Stimulated activated CD8-positive, alpha-beta memory T cell treated with anti-CD3 and anti-CD28 coated beads, Interleukin-12 subunit alpha, Interleukin-12 subunit beta, amount 100 ng/mL, for 24 hours (primary cell): Measurements from ENCODE around the gene HES7.
A peak's percentile ranks its signal among the peaks of the same experiment; 100 is the strongest.

Experiments
- DNase-seq: peaks from one replicate; pipeline ENCODE4 v3.0.0-alpha.2; 2020; ENCODE audit errors: extremely low read depth

The HES7 gene

DNA sequence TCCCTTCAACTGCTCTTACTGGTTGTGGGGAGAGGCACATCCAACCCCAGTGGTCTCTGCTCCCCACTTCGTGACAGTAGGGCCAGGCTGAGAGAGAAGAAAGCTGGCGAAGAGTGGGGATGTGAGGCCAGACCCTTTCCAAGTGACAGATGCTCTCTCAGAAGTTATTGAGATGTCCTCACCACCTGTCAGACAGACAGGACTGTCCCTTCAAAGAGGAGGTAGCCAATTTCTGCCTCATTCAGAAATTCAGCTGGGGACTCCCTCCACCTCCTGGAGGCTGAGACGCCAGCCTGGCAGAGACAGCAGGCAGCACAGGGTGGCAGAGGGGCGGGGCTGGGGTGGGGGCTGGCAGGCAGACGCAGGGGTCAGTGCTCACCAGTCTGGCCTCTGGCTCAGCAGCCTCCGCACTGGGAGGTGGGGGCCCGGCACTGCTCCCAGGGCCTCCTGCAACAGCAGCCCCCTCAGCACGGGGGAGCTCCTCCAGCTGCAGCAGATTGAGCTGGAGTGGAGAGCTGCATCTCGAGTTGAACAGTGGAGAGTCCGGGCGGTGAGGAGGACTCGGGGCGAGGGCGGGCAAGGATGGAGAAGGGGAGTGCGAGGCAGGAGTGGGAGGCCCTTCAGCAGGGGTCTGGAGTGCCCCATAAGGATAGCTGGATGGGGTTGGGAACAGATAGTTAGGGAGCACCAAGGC is 19.1 kb upstream of the HES7 start:
- DNase-seq = no peak

DNA sequence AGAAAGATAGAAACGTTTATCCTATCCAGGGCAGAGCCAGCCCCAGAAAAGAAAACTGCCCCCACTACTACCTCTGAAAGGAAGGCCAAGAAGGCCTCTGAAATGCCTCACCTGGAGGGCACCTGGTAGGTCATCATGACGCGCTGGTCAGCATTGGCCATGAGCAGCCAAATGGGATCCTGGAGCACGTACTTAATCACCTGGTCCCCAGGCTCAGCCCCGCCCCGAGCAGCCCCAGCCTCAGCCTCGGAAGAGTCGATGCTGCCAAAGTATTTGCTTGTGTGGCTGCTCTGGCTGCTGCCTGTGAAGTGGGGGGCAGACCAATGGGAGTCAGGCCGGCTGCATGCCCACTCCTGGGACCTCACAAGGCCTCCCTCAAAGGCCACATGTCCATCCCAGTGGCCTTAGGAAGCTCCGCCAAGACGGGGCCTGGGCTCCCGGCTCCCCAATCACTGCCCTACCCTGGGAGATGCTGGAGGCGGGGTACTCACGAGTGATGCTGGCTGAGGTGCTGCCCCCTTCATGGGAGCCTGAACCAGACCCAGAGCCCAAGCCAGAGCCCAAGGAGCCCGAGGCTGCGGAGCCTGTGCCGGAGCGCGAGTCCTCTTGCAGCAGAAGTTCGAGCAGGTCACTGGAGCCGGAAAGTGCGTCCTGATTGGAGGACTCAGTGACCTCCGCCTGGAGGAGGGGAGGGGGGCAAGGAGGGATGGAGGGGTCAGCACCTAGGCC is 18.4 kb upstream of the HES7 start:
- DNase-seq = no peak

DNA sequence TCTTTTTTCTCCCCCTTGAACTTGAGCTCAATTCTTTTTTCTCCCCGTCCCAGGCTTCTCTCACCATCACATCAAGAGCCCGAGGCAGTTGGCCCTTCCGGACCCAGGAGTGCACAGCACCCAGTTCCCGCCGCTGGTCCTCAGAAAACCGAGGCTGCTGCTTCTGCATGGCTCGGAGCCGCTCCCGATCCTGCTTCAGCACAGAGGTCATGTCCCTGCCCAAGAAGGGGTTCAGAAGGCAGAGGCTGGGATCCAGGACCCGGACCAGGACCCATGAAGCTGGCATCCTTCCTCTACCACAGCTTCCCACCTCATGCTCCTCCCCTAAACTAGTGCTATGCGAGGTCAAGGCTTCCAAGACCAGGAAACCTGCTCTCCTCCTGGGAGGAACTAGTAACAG is 17.8 kb upstream of the HES7 start:
- no peak for DNase-seq

- no peak for DNase-seq
Measured at GRCh38 chr17:8141045-8141444, 17.1 kb upstream of the HES7 start.

DNA sequence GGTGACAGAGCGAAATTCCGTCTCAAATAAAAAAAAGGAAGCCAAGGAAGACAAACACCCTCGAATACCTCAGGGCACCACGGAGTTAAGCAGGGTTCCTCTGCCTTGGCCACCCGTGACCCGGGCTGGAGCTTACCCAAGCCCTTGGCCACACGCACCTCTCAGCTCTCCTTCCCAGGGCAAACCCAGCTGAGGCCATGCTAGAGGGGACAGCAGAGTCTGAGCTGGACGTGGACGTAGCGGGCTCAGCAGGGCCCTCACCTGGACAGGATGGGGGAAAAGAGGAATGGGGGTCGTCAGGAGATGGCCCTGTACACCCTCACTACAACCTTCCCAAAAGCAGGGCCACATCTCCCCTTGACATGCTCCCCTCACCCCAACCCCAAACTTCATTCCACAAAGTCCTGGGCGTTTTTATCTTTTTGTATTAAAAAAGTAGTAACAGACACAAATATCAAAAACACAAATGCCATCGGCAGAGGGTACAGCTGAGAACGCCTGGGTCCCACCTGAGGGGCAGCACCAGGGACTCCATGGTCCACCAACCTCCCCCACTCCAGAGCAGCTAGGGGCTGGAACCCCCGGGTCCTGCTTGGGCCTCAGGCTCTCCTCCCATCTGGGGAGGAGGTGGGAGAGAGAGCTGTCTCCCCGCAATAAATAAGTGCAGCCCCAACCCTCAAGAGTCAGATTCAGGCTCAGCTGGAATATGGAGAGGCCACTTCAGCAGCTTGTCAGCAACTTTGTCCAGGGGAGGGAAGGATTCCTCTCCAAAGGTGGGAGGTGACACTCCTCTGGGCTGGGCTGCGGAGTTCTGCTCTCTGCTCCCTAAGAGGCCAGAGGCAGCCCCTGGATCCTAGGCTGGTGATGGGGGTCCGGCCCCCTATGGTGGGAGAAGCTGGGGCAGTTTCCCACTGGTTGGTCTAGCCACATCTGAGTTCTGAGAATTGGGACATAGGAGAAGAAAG is 16.4 kb upstream of the HES7 start:
- no peak for DNase-seq

DNA sequence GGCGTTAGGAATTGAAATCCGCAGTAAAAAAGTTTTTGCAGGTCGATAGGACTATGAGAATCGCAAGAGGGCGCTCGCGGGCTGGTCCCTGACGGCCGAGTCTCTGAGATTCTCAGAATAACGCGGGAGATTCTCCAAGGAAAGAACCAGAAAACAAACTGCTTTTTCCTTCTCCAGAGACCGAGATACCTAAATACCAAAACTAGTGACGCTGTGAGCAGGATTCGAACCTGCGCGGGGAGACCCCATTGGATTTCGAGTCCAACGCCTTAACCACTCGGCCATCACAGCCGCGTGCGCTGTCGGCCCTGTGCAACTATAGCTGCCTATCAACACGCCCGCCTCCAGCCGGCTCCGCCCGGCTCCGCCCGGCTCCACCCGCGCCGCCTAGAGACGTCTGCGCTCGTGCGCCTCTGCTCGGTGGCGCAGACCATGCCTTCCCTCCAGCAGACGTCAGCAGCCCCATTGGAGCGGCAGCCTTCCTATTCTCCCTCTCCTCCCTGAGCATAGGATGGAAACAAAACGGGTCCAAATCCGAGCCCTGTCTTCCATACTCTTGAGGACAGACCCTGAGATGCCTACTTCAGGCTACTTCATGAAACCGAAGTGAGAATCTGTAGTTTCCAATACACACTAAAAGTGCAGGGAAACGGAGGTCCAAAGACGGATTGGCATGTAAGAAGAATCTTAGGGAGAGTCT is 14.9 kb upstream of the HES7 start:
- DNase-seq = peak; percentile 83

DNA sequence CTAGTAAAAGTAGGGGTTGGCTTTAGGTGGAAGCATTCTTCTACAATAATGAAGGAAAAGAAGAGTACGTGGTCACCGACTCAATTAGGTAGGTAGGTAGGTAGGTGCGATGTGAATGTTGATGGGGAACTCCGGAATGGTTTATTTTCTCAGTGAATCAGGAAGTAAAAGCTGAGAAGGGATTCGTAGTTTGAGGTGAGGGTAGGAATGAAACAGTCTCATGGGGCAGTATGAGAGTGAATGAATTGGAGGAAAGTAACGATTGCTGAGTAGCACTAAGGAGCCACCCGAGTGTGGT is 14.4 kb upstream of the HES7 start:
- DNase-seq = no peak

DNA sequence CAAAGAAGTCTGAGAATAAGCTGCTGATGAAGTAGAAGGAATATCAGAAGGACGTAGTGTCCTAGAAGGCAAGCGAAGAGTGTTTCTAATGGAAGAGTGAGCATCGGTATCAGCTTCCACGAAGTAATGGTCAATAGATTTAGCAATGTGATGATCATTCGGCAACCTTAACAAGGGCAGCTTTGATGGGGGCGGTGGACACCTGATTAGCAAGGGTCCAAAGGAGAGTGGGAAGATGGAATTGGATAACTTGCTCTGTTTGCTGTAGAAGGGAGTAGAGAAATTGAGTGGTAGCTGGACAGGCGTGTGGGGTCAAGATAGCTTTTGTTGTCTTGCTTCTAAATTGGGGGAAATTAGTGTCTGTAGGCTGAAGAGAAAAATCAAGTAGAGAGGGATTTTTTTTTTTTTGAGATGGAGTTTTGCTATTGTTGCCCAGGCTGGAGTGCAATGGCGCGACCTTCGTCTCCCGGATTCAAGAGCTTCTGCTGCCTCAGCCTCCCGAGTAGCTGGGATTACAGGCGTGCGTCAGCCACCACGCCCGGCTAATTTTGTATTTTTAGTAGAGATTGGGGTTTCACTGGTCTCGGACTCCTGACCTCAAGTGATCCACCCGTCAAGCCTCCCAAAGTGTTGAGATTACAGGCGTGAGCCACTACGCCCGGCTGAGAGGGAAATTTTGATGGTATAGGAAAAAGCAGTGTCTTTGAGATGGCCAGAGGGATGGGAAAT is 13.9 kb upstream of the HES7 start:
- DNase-seq = no peak

DNA sequence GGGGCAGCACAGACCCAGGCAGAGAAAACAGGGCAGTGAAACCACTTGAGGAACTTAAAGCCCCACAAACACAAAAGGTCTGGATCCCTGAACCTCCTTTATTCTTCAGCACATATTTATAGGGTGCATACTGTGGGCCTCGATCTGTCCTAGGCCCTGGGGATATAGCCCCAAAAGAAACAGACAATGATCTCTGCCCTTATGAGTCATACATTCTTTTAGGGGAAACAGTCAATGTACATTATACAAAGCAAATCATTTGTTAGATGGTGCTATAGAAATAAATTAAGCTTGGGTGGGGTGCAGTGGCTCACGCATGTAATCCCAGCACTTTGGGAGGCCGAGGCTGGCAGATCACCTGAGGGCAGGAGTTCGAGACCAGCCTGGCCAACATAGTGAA is 10.0 kb upstream of the HES7 start:
- no peak for DNase-seq

DNA sequence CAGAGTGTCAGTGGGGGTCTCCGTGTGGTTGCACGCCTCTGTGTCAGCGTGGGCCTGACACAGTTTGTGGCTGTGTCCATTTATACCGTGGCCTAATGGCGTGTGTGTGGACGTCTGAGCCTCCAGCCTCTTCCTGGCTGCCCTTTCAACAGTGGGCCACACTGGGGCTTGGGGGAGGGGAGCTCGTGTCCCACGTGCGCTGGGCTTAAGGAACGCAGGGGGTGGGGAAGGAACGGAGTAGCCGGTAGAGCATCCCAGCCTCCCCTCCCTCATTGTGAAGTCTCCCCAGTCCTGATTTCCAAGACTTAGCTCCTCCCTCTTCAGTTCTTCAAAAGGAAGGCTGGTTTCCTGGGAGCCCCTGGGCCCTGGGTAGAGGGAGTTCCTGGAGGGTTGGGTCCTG is 9.5 kb upstream of the HES7 start:
- DNase-seq = no peak

- DNase-seq = no peak
Measured at GRCh38 chr17:8131844-8132441, 8.0 kb upstream of the HES7 start.

- DNase-seq = no peak
Measured at GRCh38 chr17:8128125-8128784, 4.3 kb upstream of the HES7 start.

GRCh38 chr17:8126491-8127066 is 2.7 kb upstream of the HES7 start:
- no peak for DNase-seq

DNA sequence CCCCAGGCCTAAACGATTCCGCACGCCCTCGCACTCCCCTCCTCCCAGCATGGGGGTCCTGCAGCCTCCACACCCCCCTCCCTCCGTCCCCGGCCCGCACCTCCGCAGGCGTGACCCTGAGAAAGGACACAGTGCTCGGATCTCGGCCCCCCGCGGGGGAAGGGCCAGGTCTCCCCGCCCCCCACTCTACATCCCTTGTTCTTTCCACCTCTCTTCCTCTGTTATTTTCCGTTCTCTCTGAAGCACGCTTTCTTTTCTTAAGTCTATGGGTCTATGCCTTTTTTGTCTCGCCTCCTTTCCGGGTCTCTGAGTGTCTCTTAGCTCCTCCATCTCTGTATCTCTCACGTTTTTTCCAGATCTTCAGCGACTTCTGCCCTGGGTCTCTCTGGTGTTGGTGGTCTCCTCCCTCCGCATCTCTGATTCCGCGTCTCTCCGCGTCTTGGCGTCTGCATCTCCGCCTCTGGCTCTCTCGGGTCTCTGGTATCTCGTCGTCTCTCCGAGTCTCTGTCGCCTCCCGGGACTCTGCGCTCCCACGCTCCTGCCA is 2.1 kb upstream of the HES7 start:
- no peak for DNase-seq

- peak; percentile 59 for DNase-seq
Measured at GRCh38 chr17:8125154-8125946, 1.4 kb upstream of the HES7 start.

GRCh38 chr17:8124350-8125153 is 646 bp upstream of the HES7 start:
- no peak for DNase-seq

DNA sequence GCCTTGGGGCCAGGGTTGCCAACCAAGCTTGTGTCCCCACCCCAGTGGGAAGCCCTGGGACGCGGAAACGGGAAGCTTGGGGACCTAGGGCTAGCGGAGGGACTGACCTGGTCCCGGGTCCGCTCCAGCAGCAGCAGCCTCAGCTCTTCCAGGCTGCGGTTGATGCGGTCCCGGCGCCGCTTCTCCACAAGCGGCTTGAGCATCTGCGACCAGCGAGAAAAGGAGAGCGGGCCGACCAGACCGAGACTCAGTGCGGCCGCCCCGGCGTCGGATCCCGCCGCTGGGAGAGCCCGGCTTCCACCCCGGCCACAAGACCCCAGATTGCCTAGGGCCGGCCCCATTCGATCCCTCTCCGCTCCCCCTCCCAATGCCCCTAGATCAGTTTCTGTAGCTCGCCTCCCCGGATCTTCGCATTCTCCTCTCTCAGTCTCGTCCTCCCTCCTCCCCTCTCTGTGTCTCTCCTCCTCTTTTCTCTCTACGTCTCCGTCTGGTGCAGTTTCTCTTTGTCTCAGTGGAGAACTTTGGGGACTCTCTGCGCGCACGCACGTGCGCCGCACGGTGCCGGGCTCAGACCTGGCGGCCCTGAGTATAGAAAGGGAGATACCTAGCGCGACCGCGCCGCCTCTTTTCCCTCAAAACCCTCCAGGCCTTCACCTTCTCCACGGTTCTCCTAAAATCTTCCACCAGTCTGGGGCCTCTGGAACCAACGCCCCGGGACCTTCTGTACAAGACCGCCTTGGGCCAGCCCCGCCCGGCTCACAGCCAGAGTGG is 797 bp downstream of the HES7 start:
- no peak for DNase-seq
